Measurements from ENCODE around the gene SPG11. TPM values are rescaled to one million over a fixed set of nuclear protein-coding genes. Genes with fewer than 3 reads are reported as not detected.

Gene SPG11
- total and polyA plus RNA-seq, 7 experiments from 2014 or later = 26.1 to 137 (median 107) TPM

DNA sequence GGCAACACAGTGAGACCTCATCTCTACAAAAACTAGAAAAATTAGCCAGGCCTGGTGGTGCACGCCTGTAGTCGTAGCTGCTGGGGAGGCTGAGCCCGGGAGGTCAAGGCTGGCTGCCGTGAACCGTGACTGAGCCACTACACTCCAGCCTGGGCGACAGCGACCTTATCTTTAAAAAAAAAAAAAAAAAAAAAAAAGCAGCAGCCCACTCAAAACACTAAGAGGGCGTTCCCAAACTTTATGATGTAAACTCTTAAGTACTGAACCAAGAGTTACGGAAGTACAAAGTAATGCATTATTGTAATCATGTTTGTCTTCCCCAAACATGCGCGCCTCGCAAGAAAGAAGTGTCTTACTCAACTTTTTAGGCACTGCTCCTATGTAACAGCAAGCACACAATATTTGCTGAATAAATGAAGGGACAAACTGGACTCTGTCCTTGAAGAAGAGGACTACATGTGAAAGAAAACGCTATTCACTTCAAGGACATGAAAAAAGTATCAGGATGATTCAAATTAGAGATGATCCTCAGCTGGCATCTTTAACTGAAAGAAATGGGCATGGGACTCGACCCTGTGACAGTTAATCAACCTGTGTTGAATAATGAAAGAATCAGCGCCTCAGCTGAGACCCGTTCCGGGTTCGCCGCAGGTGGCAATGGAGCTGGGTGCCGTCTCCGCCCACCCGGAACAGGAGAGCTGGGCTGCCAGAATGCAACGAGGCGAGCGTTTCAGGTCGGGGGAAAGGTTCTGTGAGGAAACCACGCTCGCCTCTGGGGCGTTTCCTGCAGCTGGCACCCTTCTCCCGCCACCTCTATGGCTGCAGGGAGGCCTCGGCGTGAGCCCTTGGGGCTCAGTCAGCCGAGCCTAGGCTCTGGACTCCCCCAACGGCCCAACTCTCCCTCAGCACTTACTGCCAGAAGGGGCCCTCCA, 718 bp downstream of the SPG11 start:
- peaks cover 38 to 68% (median 60%) of the 10 kb centered on the region in 7 donors for H3K4me1 Mint-ChIP-seq

DNA sequence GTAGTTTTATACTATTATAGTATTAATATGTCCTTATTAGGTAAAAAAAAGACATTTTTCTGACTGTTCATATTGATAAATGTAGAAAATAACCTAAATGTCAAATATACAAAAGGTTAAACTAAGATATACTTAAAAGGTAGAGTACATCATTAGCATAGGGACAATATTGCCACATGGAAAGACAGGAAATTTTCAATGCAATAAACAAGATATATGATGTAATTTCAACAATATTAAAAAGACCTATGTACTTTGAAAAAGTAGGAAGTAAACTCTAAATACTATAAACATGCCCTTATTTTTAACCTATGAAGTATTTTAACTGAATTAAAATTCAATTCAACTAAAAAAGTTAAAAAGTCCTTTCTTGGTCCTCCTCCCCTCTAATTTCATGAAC, 1.9 kb downstream of the SPG11 start:
- DNase-seq (no peak), ATAC-seq (no peak)
- Mint-ChIP-seq H3K27ac (peak overlapping the region in 7 of 9 donors; percentile 9 to 99 (median 35)), H3K4me3 (peak overlapping the region; percentile 4 to 98 (median 86)), H3K36me3 (peaks cover 4 to 18% (median 11%) of the 10 kb centered on the region in 5 donors), H3K27me3 (no peaks in the 10 kb centered on the region), H3K4me1 (peaks cover 30 to 63% (median 54%) of the 10 kb centered on the region in 7 donors), H3K9me3 (no peaks in the 10 kb centered on the region)
- ChIA-PET POLR2A (interaction anchor here (1.4 to 38.1 kb wide), 6 partner anchors 12 to 120 kb away, joined by 4 to 3822 read pairs (median 59); partner anchors contain the start of genes B2M, PATL2 and TRIM69), CTCF (interaction anchor here (0.7 to 8.4 kb wide), 4 partner anchors 50 to 96 kb away, joined by 3 to 235 read pairs (median 54); partner anchors contain the start of genes B2M, PATL2 and TRIM69)
- Histone ChIP-seq H3K9me3 (ENCODE audit: control insufficient read depth in 2 of 3, low read length in 3 of 3) (no peaks in the 10 kb centered on the region), H3K4me1 (ENCODE audit: control insufficient read depth in 2 of 2, insufficient read depth in 2 of 2, low read length in 2 of 2) (peaks cover 29 to 36% of the 10 kb centered on the region in 2 donors), H3K36me3 (ENCODE audit: control insufficient read depth in 2 of 3, insufficient read depth in 3 of 3, low read length in 3 of 3) (peaks cover 0 to 14% (median 7%) of the 10 kb centered on the region in 3 experiments), H3K27ac (ENCODE audit: low read depth, low read length) (peak overlapping the region; percentile 91), H3K4me3 (ENCODE audit: low read length) (no peak overlapping the region), H3K27me3 (ENCODE audit: control insufficient read depth in 2 of 2, insufficient read depth in 2 of 2, low read length in 2 of 2) (no peaks in the 10 kb centered on the region)
- intact Hi-C loops (cut with micrococcal nuclease) = loop anchor here (5.0 to 10.0 kb wide), 2 partner anchors 124 to 237 kb away; partner anchors contain the start of genes CTDSPL2 (in 1 of the 2) and EIF3J (in 1 of the 2)

More for the DNA sequence above, 718 bp downstream of the SPG11 start:
- peak overlapping the region; percentile 85 for H3K4me3 ChIP-seq (ENCODE audit: low read length)
- H3K27ac ChIP-seq (ENCODE audit: low read depth, low read length) = peak overlapping the region; percentile 91
- Mint-ChIP-seq H3K27ac (peak overlapping the region; percentile 94 to 99 (median 96)), H3K9me3 (no peaks in the 10 kb centered on the region), H3K27me3 (no peaks in the 10 kb centered on the region), H3K4me3 (peak overlapping the region; percentile 84 to 99 (median 98)), H3K36me3 (peaks cover 3 to 13% (median 5%) of the 10 kb centered on the region in 5 donors)
- intact Hi-C loops (cut with micrococcal nuclease) = loop anchor here (1.0 to 10.0 kb wide), 15 partner anchors 14 to 536 kb away; partner anchors contain the start of genes B2M (in 2 of the 2), PATL2 (in 2 of the 2), CTDSPL2 (in 1 of the 2) and EIF3J (in 1 of the 2)
- DNase-seq (peak; percentile 66 to 89 (median 84)), ATAC-seq (peak; percentile 78)
- ChIA-PET CTCF (interaction anchor here (0.6 to 8.4 kb wide), 22 partner anchors 12 to 309 kb away, joined by 3 to 235 read pairs (median 8); partner anchors contain the start of genes B2M, PATL2 and TRIM69), POLR2A (interaction anchor here (0.6 to 38.1 kb wide), 24 partner anchors 8 to 178 kb away, joined by 3 to 3822 read pairs (median 4); partner anchors contain the start of genes B2M, PATL2 and TRIM69)
- no peaks in the 10 kb centered on the region for H3K9me3 ChIP-seq (ENCODE audit: control insufficient read depth in 2 of 3, low read length in 3 of 3)
- H3K27me3 ChIP-seq (ENCODE audit: control insufficient read depth in 2 of 2, insufficient read depth in 2 of 2, low read length in 2 of 2) = no peaks in the 10 kb centered on the region
- peaks cover 0 to 8% (median 7%) of the 10 kb centered on the region in 3 experiments for H3K36me3 ChIP-seq (ENCODE audit: control insufficient read depth in 2 of 3, insufficient read depth in 3 of 3, low read length in 3 of 3)
- peaks cover 31 to 45% of the 10 kb centered on the region in 2 donors for H3K4me1 ChIP-seq (ENCODE audit: control insufficient read depth in 2 of 2, insufficient read depth in 2 of 2, low read length in 2 of 2)

DNA sequence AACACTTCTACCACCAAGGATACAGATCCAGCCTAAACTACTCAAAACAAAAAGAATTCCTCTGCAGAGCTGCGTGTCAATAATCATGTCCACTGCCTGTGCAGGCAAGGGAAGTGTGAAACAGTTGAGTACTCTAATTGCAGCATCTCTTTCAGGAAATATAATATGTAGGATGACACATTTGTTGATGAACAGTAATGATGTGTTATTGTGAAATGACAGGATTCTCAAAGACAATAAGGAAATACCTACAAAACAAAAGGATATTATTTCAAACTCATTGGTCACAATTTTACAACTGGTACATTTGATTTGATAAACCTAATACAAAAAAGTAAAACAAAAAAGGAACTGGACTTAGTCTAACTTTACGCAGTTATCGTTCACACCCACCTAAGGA, 4.4 kb downstream of the SPG11 start:
- Mint-ChIP-seq H3K4me1 (peaks cover 19 to 53% (median 44%) of the 10 kb centered on the region in 7 donors), H3K9me3 (no peaks in the 10 kb centered on the region), H3K27me3 (no peaks in the 10 kb centered on the region), H3K4me3 (no peak overlapping the region), H3K27ac (peak overlapping the region in 2 of 9 donors; percentile 16 to 18), H3K36me3 (peaks cover 10 to 29% (median 28%) of the 10 kb centered on the region in 5 donors)
- ChIA-PET POLR2A (interaction anchor here (38.1 kb wide), 1 partner anchor 63 kb away, joined by 3822 read pairs; the partner anchor contains the start of genes B2M, PATL2 and TRIM69), CTCF (interaction anchor here (0.6 to 8.4 kb wide), 4 partner anchors 52 to 80 kb away, joined by 5 to 235 read pairs (median 6); partner anchors contain the start of genes B2M, PATL2 and TRIM69)
- Histone ChIP-seq H3K27ac (ENCODE audit: low read depth, low read length) (no peak overlapping the region), H3K27me3 (ENCODE audit: control insufficient read depth in 2 of 2, insufficient read depth in 2 of 2, low read length in 2 of 2) (no peaks in the 10 kb centered on the region), H3K4me1 (ENCODE audit: control insufficient read depth in 2 of 2, insufficient read depth in 2 of 2, low read length in 2 of 2) (peaks cover 4 to 11% of the 10 kb centered on the region in 2 donors), H3K36me3 (ENCODE audit: control insufficient read depth in 2 of 3, insufficient read depth in 3 of 3, low read length in 3 of 3) (peaks cover 4 to 25% (median 7%) of the 10 kb centered on the region in 3 experiments), H3K9me3 (ENCODE audit: control insufficient read depth in 2 of 3, low read length in 3 of 3) (no peaks in the 10 kb centered on the region), H3K4me3 (ENCODE audit: low read length) (no peak overlapping the region)
- no peak for ATAC-seq
- DNase-seq = no peak
- intact Hi-C loops (cut with micrococcal nuclease) = no loop called here

DNA sequence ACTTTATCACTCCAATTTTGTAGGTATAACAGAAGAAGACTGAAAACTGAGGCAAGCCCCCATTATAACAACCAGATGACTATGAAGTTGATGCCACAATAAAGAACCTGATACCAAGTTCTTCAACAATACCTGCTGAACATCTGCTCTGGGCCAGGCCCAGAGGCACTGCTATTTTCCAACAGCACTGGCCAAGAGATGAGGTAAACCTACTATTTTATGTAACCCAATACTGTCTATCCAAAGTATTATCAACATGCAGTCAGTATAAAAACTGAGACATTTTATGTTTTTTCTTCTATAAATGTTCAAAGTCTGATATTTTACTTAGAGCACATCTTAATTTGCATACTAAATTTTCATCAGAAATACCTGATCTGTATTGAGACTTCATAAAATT, 6.1 kb downstream of the SPG11 start:
- Histone ChIP-seq H3K9me3 (ENCODE audit: control insufficient read depth in 2 of 3, low read length in 3 of 3) (no peaks in the 10 kb centered on the region), H3K27ac (ENCODE audit: low read depth, low read length) (no peak overlapping the region), H3K4me1 (ENCODE audit: control insufficient read depth in 2 of 2, insufficient read depth in 2 of 2, low read length in 2 of 2) (peaks cover 0 to 7% of the 10 kb centered on the region in 2 donors), H3K36me3 (ENCODE audit: control insufficient read depth in 2 of 3, insufficient read depth in 3 of 3, low read length in 3 of 3) (peaks cover 4 to 32% (median 13%) of the 10 kb centered on the region in 3 experiments), H3K4me3 (ENCODE audit: low read length) (no peak overlapping the region), H3K27me3 (ENCODE audit: control insufficient read depth in 2 of 2, insufficient read depth in 2 of 2, low read length in 2 of 2) (no peaks in the 10 kb centered on the region)
- no peak for DNase-seq
- ChIA-PET POLR2A (interaction anchor here (1.5 to 38.1 kb wide), 3 partner anchors 28 to 65 kb away, joined by 4 to 3822 read pairs (median 6); partner anchors contain the start of genes B2M, PATL2 and TRIM69), CTCF (interaction anchor here (0.6 to 0.9 kb wide), 3 partner anchors 70 to 860 kb away, joined by 3 to 5 read pairs (median 4); no protein-coding TSS in a partner anchor)
- H3K27ac Mint-ChIP-seq = peak overlapping the region in 1 of 9 donors; percentile 54
- H3K36me3 Mint-ChIP-seq = peaks cover 14 to 39% (median 28%) of the 10 kb centered on the region in 5 donors
- no peaks in the 10 kb centered on the region for H3K9me3 Mint-ChIP-seq
- intact Hi-C loops (cut with micrococcal nuclease) = loop anchor here in 1 of 2 donors (2.0 kb wide), 1 partner anchor 15 kb away; no protein-coding TSS in a partner anchor
- no peaks in the 10 kb centered on the region for H3K27me3 Mint-ChIP-seq
- ATAC-seq = no peak
- H3K4me3 Mint-ChIP-seq = no peak overlapping the region
- H3K4me1 Mint-ChIP-seq = peaks cover 22 to 58% (median 48%) of the 10 kb centered on the region in 7 donors

DNA sequence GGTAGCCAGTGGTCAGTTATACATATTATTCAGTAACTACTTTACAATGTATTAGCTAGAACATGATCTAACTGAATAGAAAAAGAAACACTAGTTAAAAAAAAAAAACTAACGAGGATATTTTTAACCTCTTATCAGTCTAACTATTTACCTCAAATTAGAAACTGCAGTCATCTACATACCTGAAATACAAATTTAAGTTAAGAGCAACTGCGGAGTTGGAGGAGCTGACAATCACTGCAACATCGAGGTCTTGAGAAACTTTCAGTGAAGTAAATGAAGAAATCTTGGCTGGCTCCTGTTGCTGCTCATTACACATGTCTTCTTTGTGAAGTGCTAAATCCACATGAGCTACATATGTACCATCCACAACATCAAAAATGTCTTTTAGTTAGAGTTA, 6.5 kb downstream of the SPG11 start:
- H3K4me3 ChIP-seq (ENCODE audit: low read length) = no peak overlapping the region
- CTCF ChIA-PET = interaction anchor here (0.6 to 0.9 kb wide), 3 partner anchors 70 to 859 kb away, joined by 3 to 5 read pairs (median 4); no protein-coding TSS in a partner anchor
- H3K36me3 ChIP-seq (ENCODE audit: control insufficient read depth in 2 of 3, insufficient read depth in 3 of 3, low read length in 3 of 3) = peaks cover 4 to 32% (median 13%) of the 10 kb centered on the region in 3 experiments
- H3K4me1 Mint-ChIP-seq = peaks cover 20 to 62% (median 50%) of the 10 kb centered on the region in 7 donors
- POLR2A ChIA-PET = interaction anchor here (1.5 to 38.1 kb wide), 3 partner anchors 27 to 65 kb away, joined by 4 to 3822 read pairs (median 6); partner anchors contain the start of genes B2M, PATL2 and TRIM69
- H3K9me3 Mint-ChIP-seq = no peaks in the 10 kb centered on the region
- no peaks in the 10 kb centered on the region for H3K27me3 Mint-ChIP-seq
- peaks cover 0 to 2% of the 10 kb centered on the region in 2 donors for H3K4me1 ChIP-seq (ENCODE audit: control insufficient read depth in 2 of 2, insufficient read depth in 2 of 2, low read length in 2 of 2)
- DNase-seq = no peak
- H3K9me3 ChIP-seq (ENCODE audit: control insufficient read depth in 2 of 3, low read length in 3 of 3) = no peaks in the 10 kb centered on the region
- H3K27ac Mint-ChIP-seq = peak overlapping the region in 2 of 9 donors; percentile 1 to 54
- intact Hi-C loops (cut with micrococcal nuclease) = loop anchor here in 1 of 2 donors (2.0 kb wide), 1 partner anchor 14 kb away; no protein-coding TSS in a partner anchor
- no peak overlapping the region for H3K27ac ChIP-seq (ENCODE audit: low read depth, low read length)
- no peak for ATAC-seq
- peaks cover 14 to 44% (median 32%) of the 10 kb centered on the region in 5 donors for H3K36me3 Mint-ChIP-seq
- no peaks in the 10 kb centered on the region for H3K27me3 ChIP-seq (ENCODE audit: control insufficient read depth in 2 of 2, insufficient read depth in 2 of 2, low read length in 2 of 2)
- no peak overlapping the region for H3K4me3 Mint-ChIP-seq
